H1 (cell line): ENCODE results near the gene SMDT1.
"Not testable (repeated sequence)": the region's sequence is repeated elsewhere in the genome, so short reads cannot be mapped to it uniquely, and the experiment has no call there.

Experiments
- CEBPB ChIP-seq: IDR thresholded peaks from 2 replicates; pipeline ENCODE4 v1.6.1; 2012; ENCODE audit warnings: low read depth, low read length
- CTCF ChIP-seq, 3 experiments: IDR thresholded peaks; 1 replicate in 2 of 3; 2 replicates in 1 of 3; pipeline versions ENCODE4 v1.5.1 to v1.6.1; 2011; ENCODE audit warnings: low read length in 3 of 3, mild to moderate bottlenecking in 3 of 3, inconsistent platforms in 2 of 3, low read depth in 1 of 3, moderate library complexity in 1 of 3; ENCODE audit not compliant: insufficient read depth in 1 of 3; ENCODE audit errors: control extremely low read depth in 1 of 3
- EP300 ChIP-seq, 2 experiments: IDR thresholded peaks; 1 replicate in 1 of 2; 2 replicates in 1 of 2; pipeline ENCODE4 v1.6.1; 2011 to 2012; ENCODE audit warnings: low read depth in 2 of 2, low read length in 2 of 2, mild to moderate bottlenecking in 2 of 2, borderline replicate concordance in 1 of 2, inconsistent platforms in 1 of 2, moderate library complexity in 1 of 2
- EZH2 ChIP-seq: fragments of 200-600 bp; sonication (generic); IDR thresholded peaks from 2 replicates; pipeline ENCODE4 v1.7.1; 2012; ENCODE audit warnings: low read depth, mild to moderate bottlenecking, moderate library complexity, low read length, inconsistent platforms; ENCODE audit not compliant: severe bottlenecking
- JUN ChIP-seq: IDR thresholded peaks from 2 replicates; pipeline ENCODE4 v1.6.1; 2011; ENCODE audit warnings: low read depth, mild to moderate bottlenecking, improper control_type of control experiment, low read length
- POLR2A ChIP-seq, 2 experiments: IDR thresholded peaks; 1 replicate in 1 of 2; 2 replicates in 1 of 2; pipeline ENCODE4 v1.6.1; 2011; ENCODE audit warnings: low read depth in 2 of 2, low read length in 2 of 2, mild to moderate bottlenecking in 2 of 2; ENCODE audit errors: control extremely low read depth in 1 of 2
- POLR2AphosphoS5 ChIP-seq: IDR thresholded peaks from 2 replicates; pipeline ENCODE4 v1.6.1; 2011; ENCODE audit warnings: low read depth, low read length
- TCF12 ChIP-seq: IDR thresholded peaks from 2 replicates; pipeline ENCODE4 v1.6.1; 2011; ENCODE audit warnings: low read depth, mild to moderate bottlenecking, low read length

- TF ChIP-seq EP300 (IDR thresholded peaks at IDR 0.05; ENCODE audit: borderline replicate concordance in 1 of 2, low read depth in 2 of 2, low read length in 2 of 2); CEBPB; CTCF (IDR thresholded peaks at IDR 0.05; ENCODE audit: control extremely low read depth in 1 of 3, insufficient read depth in 1 of 3, low read depth in 1 of 3, low read length in 3 of 3); EZH2; POLR2AphosphoS5; POLR2A (IDR thresholded peaks at IDR 0.05; ENCODE audit: control extremely low read depth in 1 of 2, low read depth in 2 of 2, low read length in 2 of 2); TCF12; JUN: not testable (repeated sequence)
Observed at GRCh38 chr22:42130182-42130581, 50.7 kb downstream of the SMDT1 start.
